Measurements from ENCODE around the gene ZBTB7C. TPM values are rescaled to one million over a fixed set of nuclear protein-coding genes. Genes with fewer than 3 reads are reported as not detected.

Gene ZBTB7C
- total RNA-seq, 4 donors from 2014 or later: 5.0 to 14.1 (median 13.3) TPM

GRCh38 chr18:48408111-48408726 lies 964 bp downstream of the ZBTB7C start:
- DNase-seq (ENCODE audit: low spot score): no peak
- no peak for TF ChIP-seq CTCF (IDR thresholded peaks at IDR 0.05)
- no peak for ATAC-seq (ENCODE audit: low FRiP score)

GRCh38 chr18:48407358-48407757 lies 1.8 kb downstream of the ZBTB7C start:
- no peak for DNase-seq (ENCODE audit: low spot score)
- no peak for ATAC-seq (ENCODE audit: low FRiP score)
- TF ChIP-seq CTCF (IDR thresholded peaks at IDR 0.05): no peak

- no peak for TF ChIP-seq CTCF (IDR thresholded peaks at IDR 0.05)
- DNase-seq (ENCODE audit: low spot score) (no peak), ATAC-seq (ENCODE audit: low FRiP score) (no peak)
These were observed 3.2 kb downstream of the ZBTB7C start for GRCh38 chr18:48405978-48406377.

GRCh38 chr18:48404716-48405507 lies 4.3 kb downstream of the ZBTB7C start:
- ATAC-seq (ENCODE audit: low FRiP score) (no peak), DNase-seq (ENCODE audit: low spot score) (no peak)
- no peak for TF ChIP-seq CTCF (IDR thresholded peaks at IDR 0.05)

- no peak for DNase-seq (ENCODE audit: low spot score)
- TF ChIP-seq CTCF (IDR thresholded peaks at IDR 0.05): no peak
- ATAC-seq (ENCODE audit: low FRiP score): no peak
These were observed 6.2 kb downstream of the ZBTB7C start for GRCh38 chr18:48402953-48403352.

GRCh38 chr18:48399303-48400075 lies 9.7 kb downstream of the ZBTB7C start:
- no peak for TF ChIP-seq CTCF (IDR thresholded peaks at IDR 0.05)
- DNase-seq (ENCODE audit: low spot score) (no peak), ATAC-seq (ENCODE audit: low FRiP score) (no peak)
